GM19193 (cell line): ENCODE measurements around the gene SDK1.

Experiments
- POLR2A ChIP-seq: IDR thresholded peaks from 4 replicates; pipeline ENCODE4 v1.6.1; 2011; ENCODE audit not compliant: insufficient read depth, insufficient read length; ENCODE audit errors: extremely low read depth

SDK1 gene

DNA sequence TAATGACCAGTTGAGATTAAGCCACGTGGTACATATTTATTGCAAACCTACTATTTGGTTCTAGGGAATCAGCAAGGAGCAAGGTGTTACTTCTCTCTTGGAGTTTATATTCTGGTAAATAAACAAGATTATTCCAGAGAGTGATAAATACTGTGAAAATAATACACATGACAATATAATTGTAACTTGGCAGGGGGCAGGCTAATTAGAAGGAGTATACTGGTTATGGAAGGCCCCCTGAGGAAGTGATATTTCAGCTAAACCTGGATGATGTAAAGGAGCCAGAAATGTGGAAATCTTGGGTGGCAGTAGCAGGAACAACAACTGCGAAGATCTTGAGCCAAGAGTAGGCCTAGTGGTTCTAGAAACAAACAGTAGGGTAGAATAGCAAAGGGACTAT, 111.8 kb downstream of the SDK1 start:
- no peak for TF ChIP-seq POLR2A

DNA sequence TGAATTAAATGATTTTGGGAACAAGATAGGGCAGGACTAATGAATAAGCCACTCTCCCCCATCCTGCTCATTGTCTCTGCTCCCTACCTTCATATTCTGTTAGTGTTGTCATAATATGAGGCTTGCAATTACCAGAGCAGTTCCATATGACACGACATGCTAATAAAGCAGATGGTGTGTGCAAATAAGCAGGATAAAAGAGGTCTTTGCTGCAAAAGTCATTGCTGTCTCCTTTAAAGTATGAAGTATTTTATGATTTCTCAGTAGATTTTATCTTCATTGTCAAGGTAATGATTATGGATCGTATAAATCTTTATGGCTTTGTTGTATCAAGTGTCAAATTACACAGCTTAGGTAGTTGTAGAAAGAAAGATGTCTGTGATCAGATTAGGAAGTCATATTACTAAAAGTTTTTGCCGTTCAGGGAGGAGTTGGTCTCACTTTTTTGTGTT, 114.8 kb downstream of the SDK1 start:
- TF ChIP-seq POLR2A: no peak

DNA sequence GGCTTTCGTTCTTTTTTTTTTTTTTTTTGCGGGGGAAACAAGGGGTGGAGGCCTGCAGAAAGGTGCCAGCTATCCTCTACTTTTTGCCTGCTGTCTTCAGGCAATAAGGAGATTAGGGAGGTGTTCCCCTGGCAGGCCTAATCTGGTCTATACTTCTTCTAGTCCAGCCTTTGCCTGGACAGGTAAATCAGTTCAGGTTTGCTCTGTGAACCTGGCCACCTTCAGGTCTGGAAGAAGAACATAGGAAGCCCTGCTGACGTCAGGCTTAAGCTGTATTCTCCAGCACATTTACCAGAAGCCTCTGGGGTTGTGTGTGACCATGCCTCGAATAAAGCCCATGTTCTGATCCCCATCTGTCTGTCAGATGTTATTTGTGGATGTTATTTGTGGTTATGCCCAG, 115.4 kb downstream of the SDK1 start:
- TF ChIP-seq POLR2A: no peak

DNA sequence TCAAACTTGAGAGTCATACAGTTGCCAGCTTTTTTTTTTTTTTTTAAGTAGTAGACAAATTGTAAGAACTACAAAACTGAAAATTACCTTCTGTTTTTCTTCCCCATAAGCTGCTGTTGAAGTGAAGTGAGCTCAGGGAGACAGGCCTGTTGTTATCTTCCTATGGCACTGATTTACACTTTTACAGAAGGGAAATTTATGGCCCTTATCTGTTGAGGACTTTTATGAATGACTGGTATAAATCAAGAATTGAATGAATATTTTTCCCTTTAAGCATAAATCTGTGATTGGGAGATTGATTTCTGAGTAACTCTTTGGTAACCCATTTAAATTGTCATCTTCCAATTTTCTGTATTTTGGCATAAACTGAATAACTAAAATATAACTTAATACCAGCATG, 124.0 kb downstream of the SDK1 start:
- TF ChIP-seq POLR2A: no peak

DNA sequence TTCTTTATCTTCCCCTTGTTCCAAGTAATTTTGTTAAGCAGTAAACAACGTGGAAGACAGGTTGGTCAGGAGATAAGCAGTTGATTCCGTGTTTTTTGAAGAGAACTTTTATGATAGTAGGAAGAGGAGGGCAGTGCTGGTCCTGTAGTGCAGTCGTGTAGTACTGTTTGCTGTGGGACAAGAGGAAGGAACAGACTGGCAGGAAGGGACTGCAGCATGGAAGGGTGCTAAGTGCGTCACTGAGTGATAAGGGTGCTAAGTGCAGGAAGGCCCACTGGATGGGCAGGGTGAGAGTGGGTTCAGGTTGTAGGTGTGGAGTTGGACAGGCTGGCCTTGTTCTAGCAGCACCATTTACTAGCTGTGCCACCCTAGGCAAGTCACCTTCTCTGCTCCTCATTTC, 125.0 kb downstream of the SDK1 start:
- TF ChIP-seq POLR2A: no peak

DNA sequence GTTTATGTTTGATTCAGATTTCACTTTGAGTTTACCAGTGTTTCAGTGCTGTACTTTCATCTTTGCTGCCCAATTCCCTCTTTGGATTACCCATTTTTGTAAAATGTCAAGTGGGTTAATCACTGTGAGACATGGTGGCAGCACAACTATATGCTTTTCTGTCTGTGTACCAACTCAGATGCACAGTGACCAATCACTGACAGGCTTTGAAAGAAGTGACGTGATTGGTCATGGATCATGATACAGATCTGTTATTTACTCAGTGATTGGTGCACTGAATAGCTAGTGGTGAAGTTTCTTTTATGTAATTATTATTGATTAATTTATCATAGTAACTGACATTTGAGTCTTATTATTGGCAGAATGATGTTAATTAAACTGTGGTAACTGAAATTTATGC, 126.9 kb downstream of the SDK1 start:
- TF ChIP-seq POLR2A: no peak

DNA sequence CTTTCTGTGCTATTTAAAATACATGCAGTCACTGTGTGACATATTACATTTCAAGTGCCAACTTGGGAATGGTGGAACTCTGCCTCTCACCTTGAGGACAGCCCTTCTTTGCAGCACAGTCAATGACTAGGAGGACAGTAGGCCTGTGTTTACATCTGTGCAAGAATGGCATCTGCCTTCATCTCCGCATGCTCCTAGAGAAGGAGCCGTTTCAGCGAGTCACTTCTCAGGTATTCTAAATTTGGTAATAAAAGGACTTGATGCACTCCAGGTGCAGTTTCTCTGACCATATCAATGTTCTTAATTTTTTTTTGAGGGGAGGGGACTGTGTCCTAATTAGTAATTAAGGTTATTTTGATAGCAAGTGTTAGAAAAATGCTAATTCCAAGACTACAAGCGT, 128.9 kb downstream of the SDK1 start:
- TF ChIP-seq POLR2A: no peak

DNA sequence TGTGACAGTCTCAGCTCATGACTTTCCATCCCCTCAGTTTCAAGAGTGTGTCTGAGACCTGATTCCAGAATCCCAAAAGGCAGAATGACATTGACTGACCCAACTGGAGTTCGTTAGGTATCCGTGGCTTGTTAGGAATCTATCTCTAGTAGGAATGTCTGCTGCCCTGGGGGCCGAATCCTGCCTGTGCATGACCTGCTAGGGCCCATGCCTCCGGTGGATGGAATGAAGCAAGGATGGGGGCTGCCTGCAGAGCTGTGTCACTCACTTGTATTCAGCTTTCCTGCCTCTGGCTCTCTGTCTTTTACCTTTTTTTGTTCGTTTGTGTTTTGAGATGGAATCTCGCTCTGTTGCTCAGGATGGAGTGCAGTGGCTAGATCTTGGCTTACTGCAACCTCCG, 129.5 kb downstream of the SDK1 start:
- no peak for TF ChIP-seq POLR2A

DNA sequence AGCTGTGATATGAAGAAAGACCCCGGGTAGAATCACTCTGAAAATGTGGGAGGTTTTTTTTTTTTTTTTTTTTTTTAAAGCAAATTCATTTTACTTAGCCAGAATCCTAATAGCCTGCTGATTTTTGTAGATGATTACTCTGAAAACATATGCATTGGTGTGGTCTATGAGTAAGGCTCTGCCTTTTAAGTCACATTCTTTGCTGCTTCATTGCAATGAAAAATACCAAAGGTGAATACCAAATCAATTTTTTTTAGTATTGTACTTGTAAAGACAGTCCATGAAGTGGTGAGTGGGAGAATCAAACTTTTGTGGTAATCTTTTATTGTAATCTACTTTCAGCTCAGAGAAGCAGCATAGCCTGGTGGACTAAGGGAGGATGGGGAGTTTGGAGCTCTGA, 130.3 kb downstream of the SDK1 start:
- TF ChIP-seq POLR2A: no peak

DNA sequence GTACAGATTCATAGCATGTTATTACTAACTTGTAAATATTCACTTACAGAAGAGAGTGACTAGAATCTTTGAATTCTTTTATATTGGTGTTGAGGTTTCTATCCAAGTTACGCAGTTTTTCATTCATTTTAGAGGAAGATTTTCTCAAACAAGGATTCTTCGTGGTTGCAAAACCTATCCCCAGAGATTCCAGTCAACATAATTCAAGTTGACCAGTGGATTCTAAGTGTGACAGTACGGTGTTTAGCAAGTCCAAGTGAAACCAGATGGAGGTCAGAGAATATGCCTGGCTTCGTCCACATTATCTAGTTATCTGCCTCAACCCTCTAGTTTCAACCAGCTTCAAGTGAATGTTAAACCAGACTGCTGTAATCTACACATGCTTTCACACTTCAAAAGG, 131.9 kb downstream of the SDK1 start:
- TF ChIP-seq POLR2A: no peak

DNA sequence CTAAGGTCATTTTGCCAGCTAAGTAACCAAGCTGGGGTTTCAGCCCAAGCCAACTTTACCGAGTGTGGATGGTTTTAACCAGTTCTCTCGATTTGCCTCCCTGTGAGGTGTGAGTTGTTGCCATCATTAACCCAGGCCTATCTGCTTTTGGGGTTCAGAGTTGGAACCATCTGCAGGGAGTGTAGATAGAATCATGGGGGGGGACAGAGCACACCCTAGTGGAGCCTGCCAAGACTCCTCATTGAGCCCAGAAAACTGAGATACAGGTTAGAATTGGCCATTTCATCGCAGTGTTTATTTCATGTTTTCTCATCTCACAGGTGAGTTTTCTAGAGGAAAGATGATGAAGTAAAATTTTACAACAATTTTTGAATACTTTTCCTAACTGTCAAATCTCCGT, 133.6 kb downstream of the SDK1 start:
- no peak for TF ChIP-seq POLR2A

DNA sequence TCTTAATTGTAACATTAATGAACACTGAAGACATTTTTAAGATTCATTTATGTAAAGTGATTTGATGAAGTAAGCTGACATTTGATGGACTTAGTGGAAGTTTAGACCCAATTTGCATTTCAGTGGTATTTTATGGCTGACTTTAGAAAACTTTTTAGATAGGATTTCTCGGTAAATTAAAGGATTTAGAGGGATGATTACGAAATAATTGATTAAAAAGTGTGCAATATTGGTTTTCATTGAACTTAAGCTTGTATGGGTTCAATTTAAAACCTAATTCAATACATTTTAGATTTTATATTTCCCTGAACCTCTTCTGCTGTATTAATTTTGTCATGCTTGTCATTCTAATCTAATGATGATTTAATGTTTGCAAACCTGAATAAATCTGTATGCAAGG, 135.1 kb downstream of the SDK1 start:
- no peak for TF ChIP-seq POLR2A

DNA sequence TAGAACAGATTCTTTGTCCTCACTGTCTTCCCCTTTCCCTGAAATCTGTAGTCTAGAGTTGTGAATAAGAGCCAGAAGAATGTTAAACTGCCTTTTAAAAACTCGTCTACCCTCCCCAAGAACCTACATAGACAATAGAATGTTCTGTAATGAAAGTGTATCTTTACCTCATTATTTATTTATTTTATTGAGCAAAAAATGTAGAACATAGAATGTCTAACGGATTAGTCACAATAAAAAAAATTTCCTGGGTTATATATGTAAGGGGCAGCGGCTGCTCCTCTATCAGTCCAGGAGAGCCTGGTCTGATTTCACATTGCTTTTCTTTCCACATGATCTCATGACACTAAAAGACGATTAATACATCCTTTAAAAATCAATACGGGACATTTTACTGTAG, 135.7 kb downstream of the SDK1 start:
- TF ChIP-seq POLR2A: no peak

DNA sequence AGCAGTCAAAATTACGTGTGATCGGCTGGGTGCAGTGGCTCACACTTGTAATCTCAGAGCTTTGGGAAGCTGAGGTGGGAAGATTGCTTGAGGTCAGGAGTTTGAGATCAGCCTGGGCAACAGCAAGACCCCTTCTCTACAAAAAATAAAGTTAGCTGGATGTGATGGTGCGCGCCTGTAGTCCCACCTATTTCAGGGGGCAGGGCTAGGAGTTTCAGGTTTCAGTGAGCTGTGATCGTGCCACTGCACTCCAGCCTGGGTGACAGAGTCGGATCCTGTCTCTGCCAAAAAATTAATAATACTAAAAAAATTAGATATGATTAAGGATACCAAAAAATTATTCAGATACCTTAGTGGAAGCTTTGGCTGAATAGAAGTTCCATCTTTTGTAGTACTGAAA, 136.4 kb downstream of the SDK1 start:
- no peak for TF ChIP-seq POLR2A

DNA sequence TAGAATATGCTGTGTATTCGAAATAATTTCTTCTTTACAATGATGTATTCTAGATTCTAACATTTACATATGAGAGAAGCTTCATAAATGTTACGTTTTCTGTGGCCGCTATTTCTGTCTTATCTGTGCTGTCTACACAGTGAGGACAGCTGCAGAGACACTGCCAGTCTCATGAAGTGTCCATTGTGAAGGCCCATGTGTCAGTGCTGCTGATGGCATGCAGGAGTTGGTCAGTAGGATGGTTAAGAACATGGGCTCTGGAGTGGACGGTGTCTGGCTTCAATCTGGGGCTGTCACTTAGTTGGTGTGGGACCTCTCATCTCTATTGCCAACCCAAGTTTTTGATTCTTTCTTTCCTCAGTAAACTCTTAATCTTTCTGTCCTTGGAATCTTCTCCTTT, 137.3 kb downstream of the SDK1 start:
- TF ChIP-seq POLR2A: no peak

DNA sequence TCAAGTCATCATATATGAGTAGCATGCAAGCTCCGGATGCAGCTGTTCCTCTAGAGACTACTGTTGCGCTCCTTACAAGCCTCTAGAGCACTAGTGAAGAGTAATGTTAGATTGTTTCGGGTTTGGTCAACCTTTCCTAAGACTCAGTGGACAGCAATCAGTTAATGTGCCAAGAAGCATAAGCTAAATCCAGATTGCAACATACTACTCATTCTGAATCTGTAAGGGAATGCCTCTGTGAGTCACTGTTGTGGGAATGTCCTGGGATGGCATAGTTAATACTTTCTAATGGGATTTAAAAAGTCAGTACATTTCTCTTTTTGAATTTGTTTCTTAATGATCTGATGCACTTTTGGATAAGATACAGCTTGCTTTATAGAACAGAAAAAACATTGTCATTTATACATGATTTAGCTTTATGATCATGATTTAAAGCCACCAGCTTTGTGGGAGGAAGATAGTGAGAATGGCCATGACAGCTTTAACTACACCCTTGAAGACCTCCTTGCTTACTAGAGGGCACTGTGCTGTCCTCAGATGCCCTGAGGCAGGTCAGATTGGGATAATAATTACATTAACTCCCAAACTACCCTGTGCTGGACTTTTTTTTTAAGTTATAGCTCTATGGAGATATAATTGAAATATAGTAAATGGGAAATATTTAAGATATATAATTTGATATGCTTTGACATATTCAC, 138.4 kb downstream of the SDK1 start:
- no peak for TF ChIP-seq POLR2A

DNA sequence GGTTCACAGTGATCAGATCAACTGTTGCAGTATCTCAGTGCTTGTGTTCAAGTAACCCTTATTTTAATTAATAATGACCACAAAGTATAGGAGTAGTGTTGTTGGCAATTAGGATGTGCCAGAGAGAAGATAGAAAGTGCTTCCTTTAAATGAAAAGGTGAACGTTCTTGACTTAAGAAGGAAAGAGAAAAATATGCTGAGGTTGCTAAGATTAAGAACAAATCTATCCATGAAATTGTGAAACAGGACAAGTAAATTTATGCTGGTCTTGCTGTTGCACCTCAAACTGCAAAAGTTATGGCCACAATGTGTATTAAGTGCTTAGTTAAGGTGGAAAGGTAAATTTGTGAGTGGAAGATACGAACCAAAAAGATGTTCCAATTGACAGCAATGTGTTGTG, 139.5 kb downstream of the SDK1 start:
- TF ChIP-seq POLR2A: no peak
